Upper lobe of left lung (tissue), 4 donors: ENCODE data around the gene ESR2.

Experiments used
- POLR2A ChIP-seq, 4 donors: fragments of 450-650 bp; IDR thresholded peaks; one replicate each; pipeline ENCODE4 v1.5.1; 2016 to 2017; ENCODE audit warnings: antibody characterized with exemption in 4 of 4, mild to moderate bottlenecking in 2 of 4
- POLR2AphosphoS5 ChIP-seq, 2 donors: sonication (generic); formaldehyde crosslinking; IDR thresholded peaks; one replicate each; pipeline ENCODE4 v1.5.1; 2017; ENCODE audit warnings: antibody characterized with exemption in 2 of 2
- TF ChIP-seq, protein P1 (sequence below), 6 experiments: fragments of 450-650 bp in 4 of 6; fragments of 200-600 bp in 2 of 6; sonication (generic) in 2 of 6; IDR thresholded peaks; one replicate each; pipeline ENCODE4 v1.5.1; 2016 to 2019; ENCODE audit warnings: antibody characterized with exemption in 6 of 6

DNA sequence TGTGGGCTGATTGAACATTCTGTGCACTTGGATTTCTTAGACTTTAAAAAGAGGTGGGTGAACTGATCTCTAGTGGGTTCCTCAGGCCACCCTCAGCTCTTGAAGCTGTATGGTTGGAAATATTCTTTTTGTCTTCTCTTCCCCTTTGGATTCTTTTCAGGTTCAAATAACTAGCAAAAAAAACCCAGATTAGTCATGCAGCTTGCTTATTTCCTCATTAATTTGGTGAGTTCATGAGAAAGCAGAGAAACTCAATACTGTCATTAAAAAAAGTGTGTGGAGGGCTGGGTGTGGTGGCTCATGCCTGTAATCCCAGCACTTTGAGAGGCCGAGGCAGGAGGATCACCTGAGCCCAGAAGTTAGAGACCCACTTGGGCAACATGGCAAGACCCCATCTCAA is 183.4 kb downstream of the ESR2 start:
- no peak for TF ChIP-seq POLR2AphosphoS5 (IDR thresholded peaks at IDR 0.05)
- TF ChIP-seq, protein P1, sequence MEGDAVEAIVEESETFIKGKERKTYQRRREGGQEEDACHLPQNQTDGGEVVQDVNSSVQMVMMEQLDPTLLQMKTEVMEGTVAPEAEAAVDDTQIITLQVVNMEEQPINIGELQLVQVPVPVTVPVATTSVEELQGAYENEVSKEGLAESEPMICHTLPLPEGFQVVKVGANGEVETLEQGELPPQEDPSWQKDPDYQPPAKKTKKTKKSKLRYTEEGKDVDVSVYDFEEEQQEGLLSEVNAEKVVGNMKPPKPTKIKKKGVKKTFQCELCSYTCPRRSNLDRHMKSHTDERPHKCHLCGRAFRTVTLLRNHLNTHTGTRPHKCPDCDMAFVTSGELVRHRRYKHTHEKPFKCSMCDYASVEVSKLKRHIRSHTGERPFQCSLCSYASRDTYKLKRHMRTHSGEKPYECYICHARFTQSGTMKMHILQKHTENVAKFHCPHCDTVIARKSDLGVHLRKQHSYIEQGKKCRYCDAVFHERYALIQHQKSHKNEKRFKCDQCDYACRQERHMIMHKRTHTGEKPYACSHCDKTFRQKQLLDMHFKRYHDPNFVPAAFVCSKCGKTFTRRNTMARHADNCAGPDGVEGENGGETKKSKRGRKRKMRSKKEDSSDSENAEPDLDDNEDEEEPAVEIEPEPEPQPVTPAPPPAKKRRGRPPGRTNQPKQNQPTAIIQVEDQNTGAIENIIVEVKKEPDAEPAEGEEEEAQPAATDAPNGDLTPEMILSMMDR (IDR thresholded peaks at IDR 0.05), result no peak
- no peak for TF ChIP-seq POLR2A (IDR thresholded peaks at IDR 0.05)
